Stimulated activated CD8-positive, alpha-beta memory T cell treated with anti-CD3 and anti-CD28 coated beads, Interleukin-12 subunit alpha, Interleukin-12 subunit beta, amount 100 ng/mL, for 24 hours (primary cell): ENCODE measurements around the gene SNCAIP.
"Not testable (repeated sequence)": the region's sequence is repeated elsewhere in the genome, so short reads cannot be mapped to it uniquely, and the experiment has no call there.

ENCODE experiments used
- DNase-seq: peaks from one replicate; pipeline ENCODE4 v3.0.0-alpha.2; 2020; ENCODE audit errors: extremely low read depth

SNCAIP gene

GRCh38 chr5:122358372-122358979 is 46.4 kb downstream of the SNCAIP start:
- DNase-seq: no peak

GRCh38 chr5:122362361-122362760 is 50.3 kb downstream of the SNCAIP start:
- DNase-seq: no peak

- no peak for DNase-seq
These were observed 51.6 kb downstream of the SNCAIP start for GRCh38 chr5:122363623-122364022.

GRCh38 chr5:122366501-122366900 is 54.5 kb downstream of the SNCAIP start:
- no peak for DNase-seq

GRCh38 chr5:122367456-122367855 is 55.4 kb downstream of the SNCAIP start:
- DNase-seq: no peak

- no peak for DNase-seq
These were observed 56.6 kb downstream of the SNCAIP start for GRCh38 chr5:122368510-122369251.

GRCh38 chr5:122369253-122369815 is 57.3 kb downstream of the SNCAIP start:
- DNase-seq: no peak

GRCh38 chr5:122371511-122372151 is 59.6 kb downstream of the SNCAIP start:
- no peak for DNase-seq

- no peak for DNase-seq
These were observed 62.1 kb downstream of the SNCAIP start for GRCh38 chr5:122374110-122374509.

- DNase-seq: no peak
These were observed 63.8 kb downstream of the SNCAIP start for GRCh38 chr5:122375801-122376200.

- no peak for DNase-seq
These were observed 64.2 kb downstream of the SNCAIP start for GRCh38 chr5:122376250-122376649.

- DNase-seq: no peak
These were observed 65.0 kb downstream of the SNCAIP start for GRCh38 chr5:122377026-122377425.

- DNase-seq: not testable (repeated sequence)
These were observed 70.9 kb downstream of the SNCAIP start for GRCh38 chr5:122382938-122383337.

GRCh38 chr5:122384739-122385235 is 72.8 kb downstream of the SNCAIP start:
- DNase-seq: no peak

GRCh38 chr5:122385286-122385685 is 73.2 kb downstream of the SNCAIP start:
- DNase-seq: no peak

- no peak for DNase-seq
These were observed 73.8 kb downstream of the SNCAIP start for GRCh38 chr5:122385808-122386207.

GRCh38 chr5:122390154-122390553 is 78.1 kb downstream of the SNCAIP start:
- DNase-seq: no peak

GRCh38 chr5:122390694-122391093 is 78.7 kb downstream of the SNCAIP start:
- no peak for DNase-seq

GRCh38 chr5:122391621-122392020 is 79.6 kb downstream of the SNCAIP start:
- DNase-seq: no peak

GRCh38 chr5:122392224-122392623 is 80.2 kb downstream of the SNCAIP start:
- DNase-seq: no peak

GRCh38 chr5:122392824-122393223 is 80.8 kb downstream of the SNCAIP start:
- DNase-seq: no peak

- DNase-seq: no peak
These were observed 82.4 kb downstream of the SNCAIP start for GRCh38 chr5:122394284-122394930.
